HUDEP-2 (cell line): ENCODE data around the gene UBTD2.
"Not testable (repeated sequence)": the region's sequence is repeated elsewhere in the genome, so short reads cannot be mapped to it uniquely, and the experiment has no call there.

ENCODE experiments used
- DNase-seq, 76 experiments: peaks; one replicate each; lab custom pipeline; 2025; ENCODE audit not compliant: unreplicated experiment in 76 of 76; lab: John Stamatoyannopoulos, UW

The UBTD2 gene

DNA sequence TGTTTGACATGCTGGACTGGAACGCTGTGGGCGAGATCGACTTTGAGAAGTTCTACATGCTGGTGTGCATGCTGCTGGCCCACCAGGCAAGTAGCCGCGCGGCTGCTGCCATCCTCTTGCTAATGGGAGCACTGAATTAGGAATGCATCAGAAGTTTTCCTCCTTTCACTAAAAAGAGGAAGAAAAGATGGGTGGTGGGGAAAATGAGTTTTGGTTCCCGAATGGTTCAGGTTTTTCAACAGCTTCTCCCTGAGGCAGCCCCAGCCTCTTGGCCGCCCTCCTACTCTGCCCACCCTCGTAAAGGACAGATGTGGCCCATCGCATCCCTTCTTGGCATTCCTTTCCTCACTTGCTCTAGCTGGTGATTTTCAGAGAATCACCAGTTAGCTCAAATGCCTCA is 84.1 kb downstream of the UBTD2 start:
- no peak for DNase-seq

DNA sequence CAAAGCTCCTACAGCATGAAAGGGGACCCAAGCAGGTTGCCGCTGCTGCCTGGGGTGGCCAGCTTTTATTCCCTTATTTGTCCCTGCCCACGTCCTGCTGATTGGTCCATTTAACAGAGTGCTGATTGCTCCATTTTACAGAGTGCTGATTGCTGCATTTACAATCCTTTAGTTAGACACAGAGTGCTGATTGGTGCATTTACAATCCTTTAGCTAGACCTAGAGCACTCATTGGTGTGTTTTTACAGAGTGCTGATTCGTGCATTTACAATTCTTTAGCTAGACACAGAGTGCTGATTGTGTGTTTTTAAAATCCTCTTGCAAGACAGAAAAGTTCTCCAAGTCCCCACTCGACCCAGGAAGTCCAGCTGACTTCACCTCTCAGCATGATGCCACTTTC is 85.8 kb downstream of the UBTD2 start:
- DNase-seq: not testable (repeated sequence)

DNA sequence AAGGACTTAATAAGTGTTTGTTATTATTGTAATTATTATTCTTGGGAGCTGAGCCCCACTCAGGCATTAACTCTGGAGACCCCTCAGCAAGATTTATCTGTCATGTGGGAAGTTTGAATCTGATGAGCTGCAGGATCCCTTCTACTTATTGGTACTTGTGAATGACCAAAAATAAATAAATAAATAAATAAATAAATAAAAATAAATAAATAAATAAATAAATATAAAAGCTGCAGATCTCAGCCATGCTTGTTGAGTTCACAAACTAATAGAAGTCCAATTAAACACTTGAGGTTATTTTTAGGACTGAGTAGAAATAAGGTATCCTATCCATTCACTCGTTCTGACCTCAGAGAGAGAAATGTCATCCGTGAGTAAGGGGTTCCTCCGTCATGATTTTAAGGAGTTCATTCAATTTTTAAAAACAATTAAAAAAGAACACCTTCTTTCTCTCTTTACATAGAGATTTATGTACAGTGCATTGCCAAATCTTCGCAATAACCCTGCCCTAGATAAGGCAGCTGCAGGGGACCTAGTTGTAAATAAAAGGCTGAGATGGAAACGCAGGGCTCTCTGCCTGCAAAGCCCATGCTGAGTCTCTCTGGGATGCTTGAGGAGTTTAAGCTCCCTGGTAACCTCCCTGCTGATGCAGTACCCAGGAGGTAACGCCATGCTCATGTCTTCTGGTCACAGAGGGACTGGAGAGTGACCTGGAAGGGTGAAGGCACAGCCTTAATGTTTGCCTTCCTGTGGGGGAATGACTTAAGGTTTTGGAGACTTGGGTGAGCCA is 88.4 kb downstream of the UBTD2 start:
- no peak for DNase-seq

DNA sequence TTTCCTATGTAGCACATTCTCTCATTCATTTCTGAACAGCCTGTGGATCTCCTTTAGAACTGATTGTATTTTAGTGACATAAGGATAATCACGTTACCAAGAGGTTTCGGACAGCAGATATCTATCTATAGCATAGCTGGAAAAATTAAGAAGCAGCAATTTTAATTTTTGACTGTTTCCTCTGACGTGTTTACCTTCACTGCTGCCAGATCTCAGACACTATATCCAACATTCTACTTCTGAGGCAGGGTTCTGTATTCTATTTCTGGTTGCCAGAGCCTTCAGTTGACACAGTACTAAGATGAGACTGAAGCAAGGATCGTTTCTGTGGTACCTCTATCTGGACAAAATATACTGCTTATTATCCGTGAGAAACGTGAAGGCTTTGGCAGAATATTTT is 89.7 kb downstream of the UBTD2 start, which contains the start of gene EFCAB9:
Gene EFCAB9, plus strand, starts transcription at position 301 of the 400 bp plus-strand sequence. Its CDS starts 1 bp downstream, at position 302.
- DNase-seq: no peak

DNA sequence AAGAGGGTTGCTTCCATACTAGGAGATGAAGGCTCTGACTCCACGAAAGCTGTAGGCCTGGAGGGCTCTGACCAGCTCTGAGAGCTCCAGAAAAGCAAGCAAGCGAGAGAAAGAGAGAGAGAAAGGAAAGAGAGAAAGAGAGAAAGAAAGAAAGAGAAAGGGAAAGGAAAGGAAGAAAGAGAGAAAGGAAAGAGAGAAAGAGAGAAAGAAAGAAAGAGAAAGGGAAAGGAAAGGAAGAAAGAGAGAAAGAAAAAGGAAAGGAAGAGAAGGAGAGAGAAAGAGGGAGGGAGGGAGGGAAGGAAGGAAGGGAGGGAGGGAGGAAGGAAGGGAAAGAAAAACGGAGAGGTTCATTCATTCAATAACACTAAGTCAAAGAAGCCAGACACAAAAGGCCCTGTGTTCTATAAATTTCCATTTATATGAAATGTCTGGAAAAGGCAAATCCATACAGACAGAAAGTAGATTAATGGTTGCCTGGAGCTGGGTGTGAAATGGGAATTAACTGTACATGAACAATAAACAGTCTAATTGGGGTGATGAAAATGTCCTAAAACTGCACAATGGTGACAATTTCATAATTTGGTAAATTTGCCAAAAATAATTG is 93.8 kb downstream of the UBTD2 start:
- no peak for DNase-seq

DNA sequence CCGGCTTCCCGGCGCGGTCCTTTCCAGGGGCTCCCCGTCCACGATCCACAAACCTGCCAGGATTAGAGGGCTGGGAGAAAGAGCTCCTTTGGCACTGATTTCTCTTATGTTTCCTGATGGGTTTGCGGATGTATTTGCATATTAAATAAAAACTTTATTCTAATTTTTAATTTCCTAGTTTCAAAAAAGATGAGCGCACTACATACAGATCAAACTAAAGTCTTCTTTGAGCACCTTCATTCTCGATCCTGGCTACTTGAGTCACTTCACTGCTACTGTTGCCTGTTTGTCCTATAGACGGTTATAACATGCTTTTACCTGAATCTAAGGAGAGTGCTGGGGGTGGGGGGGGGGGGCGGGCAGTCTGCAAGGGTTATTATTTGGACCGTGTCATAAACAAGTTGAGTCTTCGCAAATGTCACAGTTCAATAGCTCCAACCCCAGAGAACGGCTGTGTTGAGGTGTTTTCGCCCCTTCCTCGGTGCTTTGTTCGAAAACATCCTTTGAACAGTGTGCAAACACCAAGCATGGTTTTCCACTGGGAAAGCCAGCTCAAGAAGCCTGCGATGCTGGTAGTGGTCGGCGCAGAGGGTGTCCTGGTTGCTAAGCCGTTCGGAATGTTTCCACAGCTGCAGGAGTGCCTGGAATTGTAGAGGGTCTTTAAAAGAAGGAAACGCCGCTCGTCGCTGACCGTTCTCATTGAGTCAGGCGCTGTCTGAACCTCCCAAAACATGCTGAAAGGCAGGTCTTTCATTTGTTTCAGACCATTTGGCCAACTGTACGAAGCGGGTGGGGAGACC is 94.5 kb downstream of the UBTD2 start:
- no peak for DNase-seq

DNA sequence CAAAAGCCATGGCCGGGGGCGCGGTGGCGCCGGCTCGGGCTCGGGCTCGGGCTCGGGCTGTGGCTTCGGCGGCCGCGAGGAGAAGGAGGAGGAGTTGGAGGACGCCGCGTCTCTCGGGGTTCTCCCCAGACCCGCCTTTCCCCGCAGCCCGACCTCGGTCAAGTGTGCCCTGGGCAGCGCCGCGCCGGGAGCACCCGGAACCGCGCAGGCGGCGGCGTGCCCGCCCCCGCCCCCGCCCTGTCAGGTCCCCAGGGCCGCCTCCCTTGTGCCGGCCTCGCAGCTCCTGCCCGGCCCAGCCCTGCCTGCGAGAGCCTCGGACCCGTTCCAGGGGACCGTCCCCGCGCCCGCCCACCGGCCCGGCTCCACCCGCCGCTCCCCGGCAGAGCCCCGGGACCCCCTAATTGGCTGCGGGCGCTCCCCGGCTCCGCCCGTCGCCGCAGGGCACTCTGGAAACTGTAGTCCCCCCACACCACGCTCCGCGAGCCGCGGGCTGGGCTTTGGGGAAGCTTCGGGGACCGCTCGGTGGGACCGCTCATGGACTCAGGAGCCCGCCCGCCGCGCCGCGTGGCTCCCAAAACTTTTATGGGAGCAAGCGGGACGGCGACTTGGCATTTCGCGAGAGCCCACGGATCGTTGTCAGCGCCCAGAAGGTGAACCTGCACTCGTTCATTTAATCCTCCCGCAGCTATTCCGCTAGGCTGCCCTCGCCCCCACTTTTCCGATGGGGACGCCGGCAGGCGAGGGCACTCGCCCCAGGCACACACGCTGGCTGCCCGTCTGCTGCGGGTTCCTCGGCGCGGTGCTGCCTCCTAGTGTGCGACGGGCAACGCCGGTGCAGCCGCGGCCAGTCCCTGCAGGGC is 95.3 kb downstream of the UBTD2 start, which contains the start of gene STK10:
Gene STK10, minus strand, starts transcription at position 192 of the 860 bp plus-strand sequence. Its CDS starts 182 bp downstream, at position 10.
- peak in 75 of 76 experiments; percentile 21 to 96 (median 88) for DNase-seq

DNA sequence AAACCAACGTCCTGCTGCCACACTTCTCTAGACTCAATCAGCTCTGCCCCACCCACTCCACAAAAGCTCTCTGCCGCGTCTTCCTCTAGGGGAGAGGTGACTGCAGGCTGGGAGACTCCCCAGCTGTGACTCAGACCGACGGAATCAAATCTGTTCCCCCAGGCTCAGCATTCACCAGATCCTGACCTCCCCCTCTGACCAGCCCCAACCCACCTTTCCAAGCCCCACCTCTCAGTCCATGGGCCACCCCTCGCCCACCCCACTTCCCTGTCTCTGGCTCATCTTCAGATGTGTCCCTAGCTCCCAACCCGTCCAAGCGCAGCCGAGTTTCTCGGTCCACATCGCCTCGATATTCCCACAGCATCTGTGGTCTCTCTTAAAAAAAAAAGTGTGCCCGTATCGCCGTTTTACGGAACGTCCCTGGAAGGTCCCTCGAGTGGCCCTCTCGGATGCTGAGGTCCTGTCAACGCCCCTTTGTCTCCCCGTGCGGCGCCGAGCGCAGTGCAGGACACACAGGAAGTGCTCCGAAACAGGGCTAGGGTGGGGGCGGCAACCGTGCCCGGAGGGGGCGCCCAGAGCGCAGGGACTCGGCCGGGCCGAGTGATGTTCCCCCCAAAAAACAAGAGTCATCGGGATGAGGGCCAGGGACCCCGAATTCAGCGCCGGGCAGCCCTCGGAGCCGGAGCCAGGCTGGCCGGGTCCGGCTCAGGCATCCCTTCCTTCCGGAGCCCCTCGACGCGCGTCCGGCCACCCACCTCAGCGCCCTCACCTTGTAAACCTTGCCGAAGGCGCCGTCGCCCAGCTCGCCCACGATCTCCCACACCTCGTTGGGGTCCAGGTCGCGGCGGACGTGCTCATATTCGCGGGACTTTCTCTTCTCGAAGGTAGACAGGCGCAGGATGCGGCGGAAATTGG is 96.2 kb downstream of the UBTD2 start:
- DNase-seq: peak in 58 of 76 experiments; percentile 4 to 66 (median 37)

DNA sequence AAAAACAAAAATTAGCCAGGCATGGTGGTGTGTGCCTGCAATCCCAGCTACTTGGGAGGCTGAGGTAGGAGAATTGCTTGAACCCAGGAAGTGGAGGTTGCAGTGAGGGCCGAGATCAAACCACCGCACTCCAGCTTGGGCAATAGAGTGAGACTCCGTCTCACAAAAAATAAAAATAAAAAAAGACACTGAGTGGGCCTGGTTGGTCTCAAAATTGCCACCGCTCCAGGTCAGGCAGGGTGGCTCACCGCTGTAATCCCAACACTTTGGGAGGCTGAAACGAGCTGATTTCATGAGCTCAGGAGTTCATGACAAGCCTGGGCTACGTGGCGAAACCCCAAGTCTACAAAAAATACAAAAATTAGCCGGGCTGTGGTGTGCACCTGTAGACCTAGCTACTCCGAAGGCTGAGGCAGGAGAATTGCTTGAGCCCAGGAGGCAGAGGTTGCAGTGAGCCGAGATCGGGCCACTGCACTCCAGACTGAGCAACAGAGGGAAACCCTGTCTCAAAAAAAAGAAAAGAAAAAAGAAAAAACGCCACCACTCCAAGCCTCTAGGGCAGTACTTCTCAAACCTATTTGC is 97.4 kb downstream of the UBTD2 start:
- no peak for DNase-seq

DNA sequence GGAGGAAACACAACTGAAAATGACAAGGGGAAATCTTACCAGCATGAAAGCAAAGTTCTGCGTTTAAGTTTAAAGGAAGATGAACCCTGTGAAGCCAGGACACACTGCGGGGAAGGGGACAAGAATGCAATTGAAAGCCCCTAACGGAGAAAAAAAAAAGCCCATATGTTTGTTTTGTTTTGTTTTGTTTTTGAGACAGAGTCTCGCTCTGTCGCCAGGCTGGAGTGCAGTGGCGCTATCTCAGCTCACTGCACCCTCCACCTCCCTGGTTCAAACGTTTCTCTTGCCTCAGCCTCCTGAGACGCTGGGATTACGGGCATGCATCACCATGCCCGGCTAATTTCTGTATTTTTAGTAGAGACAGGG is 98.5 kb downstream of the UBTD2 start:
- DNase-seq: no peak

DNA sequence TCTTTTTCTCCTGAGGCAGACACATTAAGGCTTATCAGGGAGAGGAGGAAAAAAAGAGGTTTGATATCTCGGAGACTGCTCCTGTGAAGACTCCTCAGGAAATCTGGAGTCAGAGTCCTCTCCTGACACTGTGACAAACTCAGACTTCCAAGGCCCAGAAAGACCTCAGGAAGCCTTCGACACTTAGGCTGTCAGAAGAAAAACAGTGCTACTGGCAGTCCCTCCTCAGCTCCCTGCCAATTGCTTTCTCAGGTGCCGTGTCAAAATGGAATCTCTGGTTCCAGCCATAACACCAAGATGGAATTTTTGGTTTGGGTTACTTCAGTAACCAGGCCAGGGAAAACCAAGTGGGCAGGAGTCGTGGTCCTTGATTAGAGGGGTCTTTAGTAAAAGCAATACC is 99.7 kb downstream of the UBTD2 start:
- DNase-seq: no peak

DNA sequence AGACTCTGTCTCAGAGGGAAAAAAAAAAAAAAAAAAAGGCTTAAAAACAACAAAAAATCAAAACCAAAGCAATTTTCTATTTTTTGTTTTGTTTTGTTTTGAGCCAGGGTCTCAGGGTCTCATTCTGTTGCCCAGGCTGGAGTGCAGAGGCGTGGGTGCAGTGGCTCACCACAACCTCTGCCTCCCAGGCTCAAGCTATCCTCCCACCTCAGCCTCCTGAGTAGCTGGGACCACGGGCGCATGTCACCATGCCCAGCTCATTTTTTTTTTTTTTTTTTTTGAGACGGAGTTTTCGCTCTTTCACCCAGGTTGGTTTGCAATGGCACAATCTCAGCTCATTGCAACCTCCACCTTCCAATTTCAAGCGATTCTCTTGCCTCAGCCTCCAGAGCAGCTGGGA is 101.3 kb downstream of the UBTD2 start:
- no peak for DNase-seq

DNA sequence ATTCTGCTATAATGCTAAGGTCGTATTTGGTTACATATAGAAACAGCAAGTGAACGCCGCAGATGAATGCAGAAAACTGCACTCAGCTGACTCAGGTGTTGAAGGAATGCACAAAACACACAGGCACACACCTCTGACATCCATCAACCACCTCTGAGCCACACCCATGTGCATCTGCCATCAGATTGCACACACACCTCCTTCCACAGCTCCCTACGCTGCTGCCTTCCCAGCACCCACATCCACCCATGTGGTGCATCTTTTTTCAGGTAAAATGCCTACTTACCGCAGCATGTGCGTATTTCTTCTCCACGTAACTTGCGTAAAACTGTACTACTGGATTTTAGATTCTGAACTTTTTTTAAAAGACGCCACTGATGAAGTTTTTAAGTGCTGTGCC is 102.6 kb downstream of the UBTD2 start:
- no peak for DNase-seq

DNA sequence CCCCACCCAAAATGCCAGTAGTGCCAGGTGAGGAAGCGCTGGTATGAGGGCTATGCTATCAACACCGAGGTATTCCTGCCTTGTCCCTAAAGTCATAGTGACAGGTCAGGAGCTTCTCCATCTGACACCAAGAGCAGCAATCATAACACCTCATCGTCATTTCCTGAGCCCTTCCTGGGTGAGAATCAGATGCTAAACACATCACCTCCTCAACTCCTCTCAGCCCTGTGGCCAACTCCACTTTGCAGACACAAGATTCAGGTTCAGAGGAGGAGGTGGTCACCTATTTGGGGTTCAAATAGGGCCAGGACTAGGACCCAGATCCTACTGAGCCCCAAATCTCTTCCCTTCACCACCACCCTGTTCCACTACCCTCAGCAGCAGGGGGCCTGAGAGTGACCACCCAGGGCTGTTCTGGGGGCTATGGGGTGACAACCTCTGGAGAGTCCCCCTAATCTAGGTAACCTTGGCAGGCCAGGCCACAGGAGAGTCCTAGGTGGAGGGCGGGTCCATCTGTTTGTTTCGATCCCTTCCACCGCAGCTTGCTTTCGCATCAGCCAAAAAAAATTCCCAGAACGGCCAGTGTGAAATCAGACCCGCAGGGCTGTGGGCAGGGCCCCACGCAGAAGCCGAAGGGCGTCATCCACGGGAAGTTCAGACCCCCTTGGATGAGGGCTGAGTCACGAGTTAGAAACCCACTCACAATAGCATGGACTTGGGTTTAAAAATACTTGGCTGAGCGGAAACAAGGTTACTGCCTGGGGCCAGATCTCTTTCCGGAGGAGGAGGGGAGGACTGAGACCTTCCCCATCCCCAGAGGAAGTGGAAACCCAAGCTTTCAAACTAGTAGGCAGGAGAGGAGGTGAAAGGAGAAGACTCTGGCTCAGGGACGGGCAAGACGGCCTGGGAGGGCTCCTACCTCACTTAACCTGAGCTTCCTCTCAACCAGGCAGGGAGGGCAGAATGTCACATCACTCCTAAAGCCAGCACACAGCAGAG is 104.3 kb downstream of the UBTD2 start:
- DNase-seq: no peak

DNA sequence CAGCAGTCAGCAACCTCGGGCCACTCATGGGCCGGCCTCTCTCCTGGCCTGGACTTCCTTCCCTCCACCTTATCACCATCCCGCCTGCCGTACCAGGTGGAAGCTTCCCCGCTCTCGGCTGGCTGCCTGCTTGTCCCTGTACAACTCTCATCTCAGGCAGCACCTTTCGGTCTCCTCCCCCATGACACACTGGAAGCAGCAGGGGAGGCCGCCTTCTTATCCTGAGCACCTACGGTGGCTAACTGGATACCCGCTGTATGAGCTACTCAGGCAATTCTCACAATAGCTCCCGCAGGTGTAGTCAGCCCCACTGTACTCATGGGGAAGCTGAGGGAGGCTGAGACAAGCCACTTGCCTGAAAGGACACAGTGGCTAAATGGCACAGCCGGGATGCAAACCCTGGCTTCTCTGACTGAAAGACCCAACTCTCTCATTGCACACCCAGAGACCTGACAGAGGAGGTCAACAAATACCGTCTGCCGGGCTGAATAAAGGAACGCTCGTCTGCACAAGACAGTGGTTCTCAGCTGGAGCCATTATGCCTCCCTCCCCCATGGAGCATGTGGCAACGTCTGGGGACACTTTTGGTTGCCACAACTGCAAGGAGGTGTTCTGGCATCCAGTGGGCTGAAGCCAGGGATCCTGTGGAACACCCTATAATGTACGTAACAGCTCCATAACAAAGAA is 105.1 kb downstream of the UBTD2 start:
- no peak for DNase-seq

DNA sequence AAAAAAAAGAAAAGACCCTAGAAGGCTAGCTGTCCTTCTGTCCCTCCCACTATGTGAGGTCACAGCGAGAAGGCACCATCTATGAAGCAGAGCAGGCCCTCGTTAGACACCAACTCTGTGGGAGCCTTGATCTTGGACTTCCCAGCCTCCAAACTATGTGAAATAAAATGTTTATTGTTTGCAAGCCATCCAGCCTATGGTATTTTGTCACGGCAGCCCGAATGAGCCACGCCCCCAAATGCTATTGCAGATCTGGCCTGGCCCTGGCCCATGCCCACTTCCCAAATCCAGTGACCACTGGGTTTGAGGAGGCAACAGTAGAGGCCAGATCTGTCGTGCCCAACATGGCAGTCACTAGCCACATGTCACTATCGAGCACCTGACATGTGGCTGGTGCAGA is 106.4 kb downstream of the UBTD2 start:
- DNase-seq: no peak

DNA sequence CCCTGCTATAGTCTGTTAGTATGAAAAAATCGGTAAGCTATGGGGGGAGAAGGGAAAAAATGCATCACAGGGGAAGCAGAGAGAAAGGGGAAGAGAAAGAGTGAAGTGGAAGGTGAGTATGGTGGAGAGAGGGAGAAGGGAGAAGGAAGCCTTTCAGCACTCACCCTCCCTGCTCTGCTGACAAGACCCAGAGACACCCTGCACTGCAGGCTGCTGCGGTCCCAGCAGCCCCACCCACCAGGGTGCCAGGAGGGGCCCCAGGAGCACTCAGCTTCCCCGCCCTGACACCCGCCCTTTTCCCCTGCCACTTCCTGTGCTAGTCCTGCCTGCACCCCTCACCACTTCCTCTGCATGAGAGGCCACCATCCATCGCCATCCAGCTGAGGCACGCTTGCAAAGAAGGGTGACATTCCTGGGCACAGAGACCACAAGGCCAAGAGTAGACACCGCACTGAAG is 108.3 kb downstream of the UBTD2 start:
- DNase-seq: peak in 74 of 76 experiments; percentile 10 to 85 (median 70)
